HG02642 (cell line): ENCODE data around the gene KLF6.

Experiments used
- ATAC-seq: cut with Tn5 transposase; IDR thresholded peaks from one replicate; pipeline ENCODE4 v1.9.1; 2021; ENCODE audit warnings: mild to moderate bottlenecking; ENCODE audit not compliant: unreplicated experiment, poor library complexity

KLF6 gene

DNA sequence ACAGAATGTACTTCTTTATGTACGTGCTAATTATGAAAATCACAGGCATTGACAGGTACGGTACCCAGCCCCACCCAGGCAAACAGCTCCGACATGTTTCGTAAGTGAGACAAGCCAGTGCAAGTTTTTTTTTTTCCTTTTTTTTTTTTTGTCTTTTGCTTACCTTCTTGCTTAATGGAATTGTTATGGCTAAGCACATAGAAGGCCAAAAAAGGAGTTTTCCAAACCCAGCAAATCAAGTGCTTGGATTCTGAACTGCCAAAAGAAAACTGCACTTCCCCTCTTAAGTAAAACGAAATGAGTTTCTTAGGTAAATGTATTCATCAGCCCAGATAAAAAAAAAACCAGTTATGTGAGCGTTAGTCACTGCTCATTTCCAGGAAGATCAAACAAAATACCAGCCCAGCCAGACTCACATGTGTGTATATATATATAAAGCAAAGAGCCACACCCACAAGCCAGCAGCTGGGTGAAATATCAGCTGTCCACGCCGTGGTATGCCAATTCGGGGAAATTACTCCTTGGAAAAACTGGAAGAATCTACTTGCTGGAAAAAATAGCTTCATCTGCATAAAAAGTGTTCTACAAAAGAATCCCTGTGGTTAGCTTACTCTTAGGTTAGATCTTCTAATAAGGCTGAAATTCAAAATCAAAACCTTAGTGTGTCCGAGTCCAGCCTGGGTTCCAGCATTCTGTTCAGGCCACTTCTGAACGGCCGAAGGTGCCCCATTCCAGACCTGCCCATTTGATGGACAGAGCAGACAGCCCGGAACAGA lies 8.0 kb downstream of the KLF6 start:
- no peak for ATAC-seq

GRCh38 chr10:3775696-3776551 lies 9.1 kb downstream of the KLF6 start:
- ATAC-seq: no peak

- no peak for ATAC-seq
Observed at GRCh38 chr10:3774814-3775695, 10.0 kb downstream of the KLF6 start.

- ATAC-seq: no peak
Observed at GRCh38 chr10:3774018-3774813, 10.8 kb downstream of the KLF6 start.

DNA sequence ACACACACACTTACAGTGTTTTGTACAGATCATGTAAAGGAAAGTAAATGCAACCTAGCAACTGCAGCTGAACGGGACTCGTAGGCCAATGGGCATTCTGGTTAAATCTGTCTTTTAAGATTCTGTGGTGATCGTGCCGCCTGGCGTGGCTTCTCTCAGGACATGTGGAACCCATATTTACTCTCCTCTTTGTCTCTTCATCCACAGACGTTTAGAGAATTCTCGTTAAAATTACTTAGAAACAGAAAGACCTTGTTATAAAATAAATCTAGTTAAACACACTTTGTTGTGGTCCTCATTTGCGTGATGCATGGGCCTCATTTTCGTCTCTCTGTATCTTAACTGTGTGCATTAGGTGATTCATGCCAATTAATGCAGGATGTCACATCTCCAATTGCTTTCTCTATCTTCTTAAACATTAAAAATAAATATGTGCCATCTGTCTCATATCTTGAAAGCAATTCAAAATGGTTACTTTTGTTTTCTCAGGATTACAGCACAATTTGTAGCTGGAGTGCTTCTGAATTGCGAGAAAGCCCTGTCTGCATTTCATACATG lies 11.5 kb downstream of the KLF6 start:
- ATAC-seq: no peak

DNA sequence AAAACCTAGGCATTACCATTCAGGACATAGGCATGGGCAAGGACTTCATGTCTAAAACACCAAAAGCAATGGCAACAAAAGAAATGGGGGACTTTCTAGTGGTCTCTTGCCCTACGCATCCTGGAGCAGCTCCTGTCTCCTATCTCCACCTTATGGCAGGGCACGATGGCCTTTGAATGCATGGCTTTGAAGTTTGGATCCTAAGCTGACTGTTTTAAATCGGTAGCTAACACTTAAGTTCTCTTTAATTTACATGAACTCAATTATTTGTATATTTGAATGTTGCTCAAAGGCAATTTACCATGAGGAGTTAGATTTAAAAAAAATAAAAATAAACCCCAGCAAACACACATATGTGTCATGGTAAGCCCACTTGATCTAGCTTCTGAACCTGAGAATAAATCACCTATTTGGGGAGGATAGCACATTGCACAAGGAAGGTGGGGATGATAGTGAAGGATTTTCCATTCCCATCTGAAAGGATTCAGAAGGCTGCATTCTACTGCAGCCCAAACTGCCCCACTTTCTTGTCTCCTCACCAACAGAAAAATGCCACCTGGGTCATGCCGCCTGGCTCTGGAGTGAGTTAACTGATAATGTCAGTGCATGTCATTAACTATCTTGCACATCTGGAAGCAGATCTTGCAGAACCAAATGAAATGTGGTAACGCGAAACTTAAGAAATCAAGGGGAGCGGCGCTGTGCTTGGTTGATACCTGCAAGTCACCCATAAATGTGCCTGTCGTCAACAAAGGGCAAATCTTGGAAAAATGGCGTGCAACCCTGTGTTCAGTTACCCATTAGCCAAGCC lies 12.4 kb downstream of the KLF6 start:
- ATAC-seq: no peak

- ATAC-seq: no peak
Observed at GRCh38 chr10:3770611-3771110, 14.3 kb downstream of the KLF6 start.

GRCh38 chr10:3769556-3769955 lies 15.5 kb downstream of the KLF6 start:
- ATAC-seq: no peak

GRCh38 chr10:3766046-3766756 lies 18.8 kb downstream of the KLF6 start:
- ATAC-seq: no peak

DNA sequence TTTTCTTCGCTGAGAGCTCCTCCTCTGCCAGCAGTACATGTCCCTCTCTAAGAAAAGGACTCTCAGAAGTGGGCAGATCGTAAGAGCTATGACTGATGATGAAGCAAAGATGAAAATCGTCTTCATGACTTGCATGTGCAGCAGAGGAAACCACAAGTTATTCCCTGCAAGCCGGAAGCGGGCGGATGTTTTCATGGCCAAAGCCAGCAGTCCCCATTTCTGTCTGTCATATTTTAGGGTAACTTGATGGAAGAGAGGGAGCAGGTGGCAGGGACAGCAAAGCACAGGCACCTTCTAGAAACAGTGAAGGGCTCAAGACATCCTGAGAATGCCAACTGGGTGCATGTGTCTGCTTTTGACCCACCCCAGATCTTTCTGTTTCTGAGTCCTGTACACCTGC lies 19.9 kb downstream of the KLF6 start:
- peak; percentile 34 for ATAC-seq

GRCh38 chr10:3764626-3765112 lies 20.3 kb downstream of the KLF6 start:
- no peak for ATAC-seq

DNA sequence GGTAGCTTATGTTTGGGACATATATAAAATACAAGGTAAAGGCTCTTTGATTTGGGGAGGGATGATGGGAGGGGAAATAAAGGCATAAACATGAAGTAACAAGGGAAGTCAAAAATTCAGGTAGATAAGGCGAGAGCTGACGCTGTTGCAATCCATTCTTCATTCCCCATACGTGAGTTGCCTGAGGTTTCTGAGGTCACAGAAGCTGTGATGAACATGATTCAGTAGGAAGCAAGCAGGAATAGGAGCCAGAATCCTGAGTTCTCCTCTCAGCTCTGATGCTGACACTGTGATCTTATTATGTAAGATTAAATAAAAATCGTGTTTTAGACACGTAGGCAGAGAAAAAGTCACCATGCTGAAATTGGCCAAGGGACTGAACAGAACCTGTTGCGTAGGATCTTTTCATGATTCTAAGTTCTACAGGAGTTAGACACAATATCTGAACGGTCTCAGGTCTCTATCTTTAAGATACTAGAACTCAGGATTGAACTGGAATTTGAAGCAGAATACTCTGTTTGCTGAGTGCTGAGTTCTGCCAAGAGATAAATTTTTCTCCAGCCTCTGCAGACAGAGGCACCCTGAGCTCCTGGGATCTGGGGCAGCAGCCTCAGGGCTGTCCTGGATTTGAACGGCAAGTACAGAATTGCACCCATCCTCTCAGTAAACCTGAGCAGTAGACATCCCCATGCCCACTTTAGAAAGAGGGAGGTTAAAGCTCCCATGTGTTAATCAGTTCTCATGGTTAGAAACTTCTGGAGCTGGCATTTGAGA lies 21.0 kb downstream of the KLF6 start:
- ATAC-seq: no peak

DNA sequence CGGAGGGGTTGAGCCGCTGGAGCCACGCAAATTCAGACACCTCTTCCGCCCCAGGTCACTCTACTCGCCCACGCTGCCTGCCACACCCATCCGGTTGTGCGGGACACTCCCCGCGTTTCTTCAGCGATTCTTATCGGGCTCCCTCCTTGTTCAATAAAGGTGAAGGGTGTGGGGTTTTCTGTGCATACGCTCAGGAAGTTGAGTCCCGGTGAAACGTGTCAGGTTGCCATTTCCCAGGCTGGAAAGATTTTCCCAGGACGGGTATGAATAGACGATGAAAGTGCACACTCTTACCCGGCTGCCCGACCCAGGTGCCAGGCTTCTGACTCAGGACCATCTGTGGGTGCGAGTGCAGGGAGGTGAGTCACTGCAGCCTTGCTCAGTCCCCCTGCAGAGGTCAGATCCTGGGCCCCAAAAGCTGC lies 22.0 kb downstream of the KLF6 start:
- no peak for ATAC-seq

DNA sequence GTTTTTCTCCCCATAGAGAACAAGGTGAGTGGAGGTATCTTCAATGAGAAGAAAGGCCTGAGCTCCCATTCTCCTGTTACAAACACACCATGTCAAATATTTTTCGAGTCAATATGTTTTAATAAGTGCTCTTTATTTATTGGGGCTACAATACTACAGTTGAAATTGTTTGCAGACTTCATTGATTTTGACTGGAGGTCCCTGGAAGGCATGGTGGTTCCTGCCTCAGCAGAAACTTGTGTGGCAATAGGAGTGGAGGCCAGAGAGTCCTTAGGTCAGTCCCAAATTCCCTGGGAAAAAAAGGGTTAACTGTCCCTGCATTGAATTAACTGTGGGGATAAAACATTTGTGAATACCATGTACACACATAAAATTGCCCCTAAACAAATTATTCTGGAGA lies 22.7 kb downstream of the KLF6 start:
- ATAC-seq: no peak

- ATAC-seq: no peak
Observed at GRCh38 chr10:3761904-3762303, 23.1 kb downstream of the KLF6 start.

GRCh38 chr10:3761021-3761686 lies 23.9 kb downstream of the KLF6 start:
- peak; percentile 45 for ATAC-seq
